Ovary (tissue), 3 donors: ENCODE data around the gene PSMD12.

Experiments used
- POLR2A ChIP-seq: fragments of 450-650 bp; IDR thresholded peaks from one replicate; pipeline ENCODE4 v1.6.1; 2017; ENCODE audit warnings: antibody characterized with exemption, mild to moderate bottlenecking, moderate library complexity
- TF ChIP-seq, protein P1 (sequence below), 3 donors: fragments of 450-650 bp in 2 of 3; fragments of 200-600 bp in 1 of 3; IDR thresholded peaks; one replicate each; pipeline versions ENCODE4 v1.5.1 to v1.8.0; 2016 to 2022; ENCODE audit warnings: antibody characterized with exemption in 3 of 3, mild to moderate bottlenecking in 1 of 3
- donor health status: DM: no; HTN: no; CAD: no.

DNA sequence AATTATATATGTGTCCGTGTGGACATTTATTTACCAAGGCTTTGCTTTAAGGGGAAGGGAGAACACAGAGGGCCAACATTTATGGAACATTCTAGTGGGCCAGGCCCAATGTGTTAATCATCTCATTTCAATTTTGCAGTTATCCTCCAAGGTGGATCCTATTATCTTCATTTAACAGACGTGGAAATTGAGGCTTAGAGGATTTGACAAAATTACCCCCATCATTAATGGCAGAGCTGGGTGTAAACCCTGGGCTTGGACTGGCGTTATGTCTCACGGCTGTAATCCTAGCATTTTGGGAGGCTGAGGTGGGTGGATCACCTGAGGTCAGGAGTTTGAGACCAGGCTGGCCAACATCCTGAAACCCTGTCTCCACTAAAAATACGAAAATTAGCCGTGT lies 37.1 kb upstream of the PSMD12 start:
- TF ChIP-seq, protein P1, sequence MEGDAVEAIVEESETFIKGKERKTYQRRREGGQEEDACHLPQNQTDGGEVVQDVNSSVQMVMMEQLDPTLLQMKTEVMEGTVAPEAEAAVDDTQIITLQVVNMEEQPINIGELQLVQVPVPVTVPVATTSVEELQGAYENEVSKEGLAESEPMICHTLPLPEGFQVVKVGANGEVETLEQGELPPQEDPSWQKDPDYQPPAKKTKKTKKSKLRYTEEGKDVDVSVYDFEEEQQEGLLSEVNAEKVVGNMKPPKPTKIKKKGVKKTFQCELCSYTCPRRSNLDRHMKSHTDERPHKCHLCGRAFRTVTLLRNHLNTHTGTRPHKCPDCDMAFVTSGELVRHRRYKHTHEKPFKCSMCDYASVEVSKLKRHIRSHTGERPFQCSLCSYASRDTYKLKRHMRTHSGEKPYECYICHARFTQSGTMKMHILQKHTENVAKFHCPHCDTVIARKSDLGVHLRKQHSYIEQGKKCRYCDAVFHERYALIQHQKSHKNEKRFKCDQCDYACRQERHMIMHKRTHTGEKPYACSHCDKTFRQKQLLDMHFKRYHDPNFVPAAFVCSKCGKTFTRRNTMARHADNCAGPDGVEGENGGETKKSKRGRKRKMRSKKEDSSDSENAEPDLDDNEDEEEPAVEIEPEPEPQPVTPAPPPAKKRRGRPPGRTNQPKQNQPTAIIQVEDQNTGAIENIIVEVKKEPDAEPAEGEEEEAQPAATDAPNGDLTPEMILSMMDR (IDR thresholded peaks at IDR 0.05): no peak
- TF ChIP-seq POLR2A: no peak
